Thymus (tissue), 11 donors: ENCODE measurements around the gene ANKRD50. TPM values are rescaled to one million over a fixed set of nuclear protein-coding genes. Genes with fewer than 3 reads are reported as not detected.

Experiments used
- DNase-seq, 9 donors: peaks; one replicate each; pipeline ENCODE4 v3.0.0-alpha.2; 2013; ENCODE audit warnings: low spot score in 9 of 9, low read depth in 6 of 9, missing footprints in 1 of 9
- H3K27ac ChIP-seq, 2 donors: one replicate each; pipeline ENCODE4 v1.5.1; 2013; ENCODE audit warnings: control low read depth in 1 of 2, low read depth in 1 of 2, low read length in 1 of 2, mild to moderate bottlenecking in 1 of 2, moderate library complexity in 1 of 2
- H3K27me3 ChIP-seq, 2 donors: one replicate each; pipeline ENCODE4 v1.5.1; 2013; ENCODE audit warnings: low read length in 1 of 2; ENCODE audit not compliant: control insufficient read depth in 2 of 2, insufficient read depth in 1 of 2
- H3K36me3 ChIP-seq, 2 donors: one replicate each; pipeline ENCODE4 v1.5.1; 2013; ENCODE audit warnings: low read length in 1 of 2, mild to moderate bottlenecking in 1 of 2, moderate library complexity in 1 of 2; ENCODE audit not compliant: control insufficient read depth in 2 of 2, insufficient read depth in 2 of 2
- H3K4me1 ChIP-seq, 2 donors: one replicate each; pipeline ENCODE4 v1.5.1; 2013; ENCODE audit warnings: low read length in 2 of 2; ENCODE audit not compliant: control insufficient read depth in 2 of 2, insufficient read depth in 2 of 2
- H3K4me3 ChIP-seq, 2 donors: one replicate each; pipeline ENCODE4 v1.5.1; 2013; ENCODE audit warnings: low read length in 2 of 2, control low read depth in 1 of 2, mild to moderate bottlenecking in 1 of 2
- H3K9me3 ChIP-seq, 2 donors: one replicate each; pipeline ENCODE4 v1.5.1; 2013; ENCODE audit warnings: low read length in 1 of 2, mild to moderate bottlenecking in 1 of 2; ENCODE audit not compliant: control insufficient read depth in 2 of 2, insufficient read depth in 1 of 2
- WGBS: extraction: QIAGEN DNeasy Blood & Tissue Kit; methylation state at CpG from one replicate; pipeline ENCODE4 v1.1.7; 2013; 5-methylcytosine and 5-hydroxymethylcytosine counted together
- polyA plus RNA-seq: library from polyadenylated mRNA; stranded (reverse); fragments of 200-250 nt; gene quantifications from one replicate; pipeline ENCODE4 v1.2.3, GENCODE V29; 2013
- total RNA-seq: library from RNA; stranded (reverse); fragments of 120-200 nt; gene quantifications from one replicate; pipeline ENCODE4 v1.2.4, GENCODE V29; 2013
- donor health status: healthy.

Gene ANKRD50
- total and polyA plus RNA-seq, 2 donors, result 3.1 to 6.2 TPM

GRCh38 chr4:124633285-124633941 is 79.1 kb downstream of the ANKRD50 start:
- DNase-seq, result no peak
- no peak overlapping the region for H3K4me3 ChIP-seq
- no peaks in the 10 kb centered on the region for H3K4me1 ChIP-seq
- no peaks in the 10 kb centered on the region for H3K36me3 ChIP-seq
- no peaks in the 10 kb centered on the region for H3K9me3 ChIP-seq
- H3K27me3 ChIP-seq, result no peaks in the 10 kb centered on the region
- WGBS, result 92% methylated on average over 3 of the region's 3 CpGs
- no peak overlapping the region for H3K27ac ChIP-seq

GRCh38 chr4:124632439-124632838 is 80.1 kb downstream of the ANKRD50 start:
- Histone ChIP-seq H3K27me3 (no peaks in the 10 kb centered on the region), H3K27ac (no peak overlapping the region), H3K9me3 (no peaks in the 10 kb centered on the region), H3K36me3 (no peaks in the 10 kb centered on the region), H3K4me3 (no peak overlapping the region), H3K4me1 (no peaks in the 10 kb centered on the region)
- DNase-seq, result no peak
- 96% methylated on average over 5 of the region's 5 CpGs for WGBS

GRCh38 chr4:124631760-124632159 is 80.8 kb downstream of the ANKRD50 start:
- peak in 1 of 9 donors; percentile 9 for DNase-seq
- no peaks in the 10 kb centered on the region for H3K4me1 ChIP-seq
- H3K36me3 ChIP-seq, result no peaks in the 10 kb centered on the region
- 58% methylated on average over 1 of the region's 1 CpG for WGBS
- no peak overlapping the region for H3K4me3 ChIP-seq
- H3K27me3 ChIP-seq, result no peaks in the 10 kb centered on the region
- no peak overlapping the region for H3K27ac ChIP-seq
- H3K9me3 ChIP-seq, result no peaks in the 10 kb centered on the region

- WGBS, result 88% methylated on average over 1 of the region's 1 CpG
- no peaks in the 10 kb centered on the region for H3K4me1 ChIP-seq
- no peaks in the 10 kb centered on the region for H3K9me3 ChIP-seq
- no peaks in the 10 kb centered on the region for H3K27me3 ChIP-seq
- no peak overlapping the region for H3K4me3 ChIP-seq
- H3K36me3 ChIP-seq, result no peaks in the 10 kb centered on the region
- no peak for DNase-seq
- H3K27ac ChIP-seq, result no peak overlapping the region
Measured at GRCh38 chr4:124629681-124630080, 82.9 kb downstream of the ANKRD50 start.
